Neutrophil (primary cell): ENCODE results near the gene SYT3.

Experiments used
- H3K27ac ChIP-seq: fragments of 200-600 bp; sonication (generic); 2 replicates; pipeline ENCODE4 v1.5.1; 2016; ENCODE audit warnings: mild to moderate bottlenecking, moderate library complexity
- H3K27me3 ChIP-seq: fragments of 200-600 bp; sonication (generic); 2 replicates; pipeline ENCODE4 v1.6.0; 2016; ENCODE audit warnings: mild to moderate bottlenecking
- H3K36me3 ChIP-seq: fragments of 200-600 bp; sonication (generic); 2 replicates; pipeline ENCODE4 v1.5.1; 2017
- H3K4me1 ChIP-seq, 2 experiments: fragments of 200-600 bp in 1 of 2; sonication (generic) in 1 of 2; 1 replicate in 1 of 2; 2 replicates in 1 of 2; pipeline versions ENCODE4 v1.5.1 to v1.6.1; 2013 to 2016; ENCODE audit warnings: low read depth in 1 of 2, low read length in 1 of 2, mild to moderate bottlenecking in 1 of 2, moderate library complexity in 1 of 2; ENCODE audit not compliant: control insufficient read depth in 1 of 2, insufficient read depth in 1 of 2
- H3K4me3 ChIP-seq, 2 experiments: fragments of 200-600 bp in 1 of 2; sonication (generic) in 1 of 2; 1 replicate in 1 of 2; 2 replicates in 1 of 2; pipeline ENCODE4 v1.5.1; 2013 to 2016; ENCODE audit warnings: low read depth in 1 of 2, low read length in 1 of 2, mild to moderate bottlenecking in 1 of 2, moderate library complexity in 1 of 2
- H3K9me3 ChIP-seq: fragments of 200-600 bp; sonication (generic); 2 replicates; pipeline ENCODE4 v1.5.1; 2016
- CTCF ChIP-seq: fragments of 200-600 bp; sonication (generic); IDR thresholded peaks from 2 replicates; pipeline ENCODE4 v1.5.1; 2016; ENCODE audit warnings: antibody characterized with exemption

Gene SYT3

GRCh38 chr19:50629801-50630200, 9.9 kb downstream of the SYT3 start:
- no peaks in the 10 kb centered on the region for H3K27me3 ChIP-seq
- peaks cover 8% of the 10 kb centered on the region for H3K9me3 ChIP-seq
- H3K4me1 ChIP-seq = no peaks in the 10 kb centered on the region
- no peak overlapping the region for H3K4me3 ChIP-seq
- TF ChIP-seq CTCF = no peak
- H3K36me3 ChIP-seq = no peaks in the 10 kb centered on the region
- H3K27ac ChIP-seq = no peak overlapping the region

- no peaks in the 10 kb centered on the region for H3K27me3 ChIP-seq
- H3K9me3 ChIP-seq = peaks cover 7% of the 10 kb centered on the region
- no peak for TF ChIP-seq CTCF
- H3K4me3 ChIP-seq = no peak overlapping the region
- no peak overlapping the region for H3K27ac ChIP-seq
- no peaks in the 10 kb centered on the region for H3K36me3 ChIP-seq
- H3K4me1 ChIP-seq = no peaks in the 10 kb centered on the region
Observed at GRCh38 chr19:50629194-50629593, 10.5 kb downstream of the SYT3 start.

- no peak overlapping the region for H3K4me3 ChIP-seq
- H3K36me3 ChIP-seq = no peaks in the 10 kb centered on the region
- H3K27ac ChIP-seq = no peak overlapping the region
- no peak for TF ChIP-seq CTCF
- no peaks in the 10 kb centered on the region for H3K4me1 ChIP-seq
- H3K9me3 ChIP-seq = peaks cover under 1% of the 10 kb centered on the region
- H3K27me3 ChIP-seq = no peaks in the 10 kb centered on the region
Observed at GRCh38 chr19:50628551-50628950, 11.1 kb downstream of the SYT3 start.

- no peaks in the 10 kb centered on the region for H3K36me3 ChIP-seq
- H3K27ac ChIP-seq = no peak overlapping the region
- no peak overlapping the region for H3K4me3 ChIP-seq
- H3K9me3 ChIP-seq = no peaks in the 10 kb centered on the region
- H3K27me3 ChIP-seq = no peaks in the 10 kb centered on the region
- H3K4me1 ChIP-seq = no peaks in the 10 kb centered on the region
- TF ChIP-seq CTCF = no peak
Observed at GRCh38 chr19:50628146-50628545, 11.5 kb downstream of the SYT3 start.

GRCh38 chr19:50626795-50627194, 12.9 kb downstream of the SYT3 start:
- Histone ChIP-seq H3K4me3 (no peak overlapping the region), H3K9me3 (no peaks in the 10 kb centered on the region)
- no peak for TF ChIP-seq CTCF

GRCh38 chr19:50626011-50626410, 13.7 kb downstream of the SYT3 start:
- TF ChIP-seq CTCF = no peak
- H3K27me3 ChIP-seq = no peaks in the 10 kb centered on the region
- H3K27ac ChIP-seq = no peak overlapping the region
- H3K4me1 ChIP-seq = no peaks in the 10 kb centered on the region
- H3K4me3 ChIP-seq = no peak overlapping the region
- no peaks in the 10 kb centered on the region for H3K9me3 ChIP-seq
- no peaks in the 10 kb centered on the region for H3K36me3 ChIP-seq

More at GRCh38 chr19:50626795-50627194, 12.9 kb downstream of the SYT3 start:
- H3K27me3 ChIP-seq = no peaks in the 10 kb centered on the region
- no peaks in the 10 kb centered on the region for H3K36me3 ChIP-seq
- H3K4me1 ChIP-seq = no peaks in the 10 kb centered on the region
- H3K27ac ChIP-seq = no peak overlapping the region
